DOHH2 (cell line): ENCODE results near the gene CFAP52.
"Not testable (repeated sequence)": the region's sequence is repeated elsewhere in the genome, so short reads cannot be mapped to it uniquely, and the experiment has no call there.

ENCODE experiments used
- CTCF ChIP-seq: fragments of 200-600 bp; sonication (generic); IDR thresholded peaks from one replicate; pipeline ENCODE4 v1.5.1; 2014; ENCODE audit warnings: antibody characterized with exemption, mild to moderate bottlenecking, low read depth, low read length; ENCODE audit not compliant: poor library complexity, severe bottlenecking
- EZH2phosphoT487 ChIP-seq: fragments of 200-600 bp; sonication (generic); IDR thresholded peaks from 2 replicates; pipeline ENCODE4 v1.6.1; 2017; ENCODE audit warnings: borderline replicate concordance, mild to moderate bottlenecking, antibody characterized with exemption, low read length, moderate library complexity, mixed read lengths

GRCh38 chr17:9663511-9663910 lies 87.1 kb downstream of the CFAP52 start:
- TF ChIP-seq CTCF, EZH2phosphoT487: not testable (repeated sequence)
